ENCODE measurements around the gene LSM2.
"Not testable (repeated sequence)": the region's sequence is repeated elsewhere in the genome, so short reads cannot be mapped to it uniquely, and the experiment has no call there.

Gene LSM2

GRCh38 chr6:31796993-31797385, 9.8 kb downstream of the LSM2 start:
- DNase-seq, result no peak

- peak; percentile 95 for DNase-seq
These were observed 11.0 kb downstream of the LSM2 start, which contains the start of gene VARS1 for GRCh38 chr6:31795616-31796298. Gene VARS1, minus strand, starts transcription at chr6:31795752. Its CDS starts 535 bp downstream, at chr6:31795217.

DNA sequence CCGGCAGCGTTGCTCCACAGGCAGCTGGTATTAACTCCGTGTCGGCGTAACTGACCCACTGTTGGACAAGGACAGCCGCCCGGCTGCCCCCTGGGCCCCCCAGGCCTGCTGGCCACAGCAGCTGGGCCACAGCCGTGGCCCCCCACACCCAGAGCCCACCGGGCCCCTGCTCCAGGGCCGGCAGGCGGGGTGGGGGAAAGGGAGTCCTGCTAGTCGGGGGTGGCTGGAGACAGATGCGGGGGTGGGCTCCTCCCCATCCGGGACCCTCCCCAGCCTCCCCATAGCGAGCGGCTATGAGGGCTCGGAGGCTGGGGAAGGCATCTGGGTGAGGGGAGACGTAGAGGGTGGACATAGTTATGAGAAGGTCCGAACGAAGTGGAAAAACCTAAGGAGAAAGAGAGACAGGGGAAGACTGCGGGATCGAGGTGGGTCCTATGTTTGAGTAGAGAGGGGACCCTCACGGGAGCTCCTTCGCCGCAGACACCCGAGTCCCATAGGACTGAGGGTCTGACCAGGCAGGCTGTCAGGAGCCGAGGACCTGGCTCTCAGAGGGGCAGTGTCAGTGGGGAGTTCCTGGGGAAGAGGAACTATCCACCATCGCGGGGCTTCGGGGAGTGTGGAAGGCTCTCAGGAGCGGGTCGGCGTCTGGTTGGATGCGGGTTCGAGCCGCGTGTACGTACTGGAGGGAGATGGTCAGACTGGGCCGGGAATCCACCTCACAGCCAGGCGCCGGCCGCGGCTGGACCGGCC, 11.7 kb downstream of the LSM2 start:
- DNase-seq, result peak; percentile 65

DNA sequence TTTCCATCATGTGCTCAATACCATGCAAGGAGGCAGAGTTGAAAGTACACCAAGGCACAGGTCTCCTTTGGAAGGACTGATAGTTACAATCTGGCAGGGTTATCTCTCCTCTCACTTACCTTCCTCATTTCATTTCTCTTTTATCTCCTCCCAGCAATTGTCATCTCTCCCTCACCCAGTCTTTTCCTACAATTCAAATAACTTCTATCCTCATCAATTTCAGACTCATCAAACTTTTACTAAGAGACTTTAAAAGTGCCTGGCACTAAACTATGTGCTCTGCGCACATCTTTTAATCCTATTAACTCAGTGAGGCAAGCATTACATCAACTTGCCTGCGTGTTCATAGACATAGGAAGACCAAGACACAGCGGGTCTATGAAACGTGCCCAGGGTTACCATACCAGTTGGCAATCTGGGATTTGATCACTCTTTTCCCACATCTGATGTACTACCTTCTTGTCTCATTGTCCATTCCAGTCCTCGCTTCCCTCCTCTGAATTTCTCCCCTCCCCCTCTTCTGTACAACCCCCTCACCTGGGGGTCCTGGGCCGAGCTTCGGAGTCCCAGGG, 12.4 kb downstream of the LSM2 start:
- peak; percentile 87 for DNase-seq

DNA sequence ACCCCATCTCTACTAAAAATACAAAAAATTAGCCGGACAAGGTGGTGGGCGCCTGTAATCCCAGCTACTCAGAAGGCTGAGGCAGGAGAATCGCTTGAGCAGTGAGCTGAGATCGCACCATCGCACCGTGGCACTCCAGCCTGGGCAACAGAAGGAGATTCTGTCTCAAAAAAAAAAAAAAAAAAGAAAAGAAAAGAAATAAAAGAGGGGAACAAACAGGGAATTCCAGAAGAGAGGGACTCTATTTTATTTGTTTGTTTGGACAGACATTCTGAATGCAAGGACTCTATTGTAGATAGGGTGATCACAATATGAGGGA, 12.9 kb downstream of the LSM2 start:
- not testable (repeated sequence) for DNase-seq

DNA sequence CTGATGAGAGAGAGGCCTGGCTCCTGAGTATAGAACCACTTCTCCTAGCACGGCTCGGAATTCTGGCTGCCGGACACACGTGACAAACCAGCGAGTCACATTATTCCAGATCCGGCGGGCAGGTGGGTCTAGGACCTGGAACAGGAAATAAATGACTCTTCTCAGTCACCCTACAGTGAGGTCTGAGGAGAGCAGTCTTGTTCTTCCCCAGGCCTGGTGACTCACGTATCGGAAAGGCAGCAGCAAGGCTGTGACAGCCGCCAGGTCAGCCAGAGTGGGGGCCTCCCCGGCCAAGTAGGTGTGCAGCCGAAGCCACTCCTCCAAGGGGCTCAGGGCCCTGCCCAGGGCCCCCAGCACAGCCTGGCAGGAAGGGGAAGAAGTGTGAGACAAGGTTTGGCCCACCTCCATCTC, 14.0 kb downstream of the LSM2 start:
- no peak for DNase-seq

GRCh38 chr6:31792090-31792374, 14.7 kb downstream of the LSM2 start:
- no peak for DNase-seq

DNA sequence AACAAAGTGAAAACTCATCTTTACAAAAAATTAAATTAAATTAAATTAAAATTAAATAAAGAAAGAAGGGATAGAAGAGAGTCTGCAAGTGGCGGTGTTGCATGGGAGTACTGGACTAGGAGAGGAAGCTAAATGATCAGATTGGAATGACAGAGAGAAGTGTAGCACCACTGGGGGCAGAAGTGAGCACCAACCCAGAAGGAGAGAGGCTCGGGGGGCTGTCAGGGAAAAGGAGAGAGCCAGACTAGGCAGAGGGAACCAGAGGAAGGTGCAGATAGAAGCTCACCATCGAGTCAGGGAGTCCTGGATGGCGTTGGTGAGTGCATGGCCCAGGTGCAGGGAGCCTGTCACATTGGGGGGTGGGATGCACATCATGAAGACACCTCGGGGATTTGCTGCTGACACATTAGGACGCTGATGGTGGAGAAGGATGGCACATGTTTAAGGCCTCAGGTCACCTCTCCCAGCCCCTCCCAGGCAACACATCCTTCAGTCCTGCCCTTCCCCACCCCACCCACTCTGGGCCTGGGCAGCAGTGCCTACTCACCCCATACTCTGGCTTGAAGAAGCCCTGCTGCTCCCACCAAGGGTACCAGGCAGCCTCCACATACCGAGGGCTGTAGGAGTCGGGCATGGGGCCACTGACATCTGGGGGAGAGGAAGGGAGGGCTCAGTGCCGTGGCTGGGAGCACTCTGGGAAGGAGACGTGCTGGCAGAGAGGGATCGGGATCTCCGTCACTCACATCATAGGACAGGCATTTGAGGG, 15.3 kb downstream of the LSM2 start:
- DNase-seq, result peak; percentile 86

DNA sequence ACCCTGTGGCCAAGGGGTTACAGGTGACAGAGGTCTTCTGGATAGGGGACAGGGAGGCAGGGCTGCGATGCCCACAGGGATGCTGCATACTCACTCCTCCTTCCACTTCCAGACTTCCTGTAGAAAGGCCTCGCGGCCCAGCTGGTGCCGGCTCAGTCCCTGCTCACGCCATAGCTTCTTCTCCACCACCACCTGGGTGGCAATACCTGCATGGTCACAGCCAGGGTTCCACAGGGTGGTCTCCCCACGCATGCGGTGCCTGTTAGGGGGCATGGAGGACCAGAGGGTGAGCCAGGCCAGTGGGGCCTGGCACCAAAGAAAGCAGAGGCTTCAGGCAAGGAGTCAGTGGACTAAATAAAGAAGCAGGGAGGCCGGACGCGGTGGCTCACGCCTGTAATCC, 21.3 kb downstream of the LSM2 start:
- no peak for DNase-seq

- DNase-seq, result no peak
These were observed 22.5 kb downstream of the LSM2 start for GRCh38 chr6:31784098-31784925.

GRCh38 chr6:31782126-31782855, 24.5 kb downstream of the LSM2 start:
- DNase-seq, result no peak

- DNase-seq, result no peak
These were observed 25.3 kb downstream of the LSM2 start for GRCh38 chr6:31781244-31782125.

DNA sequence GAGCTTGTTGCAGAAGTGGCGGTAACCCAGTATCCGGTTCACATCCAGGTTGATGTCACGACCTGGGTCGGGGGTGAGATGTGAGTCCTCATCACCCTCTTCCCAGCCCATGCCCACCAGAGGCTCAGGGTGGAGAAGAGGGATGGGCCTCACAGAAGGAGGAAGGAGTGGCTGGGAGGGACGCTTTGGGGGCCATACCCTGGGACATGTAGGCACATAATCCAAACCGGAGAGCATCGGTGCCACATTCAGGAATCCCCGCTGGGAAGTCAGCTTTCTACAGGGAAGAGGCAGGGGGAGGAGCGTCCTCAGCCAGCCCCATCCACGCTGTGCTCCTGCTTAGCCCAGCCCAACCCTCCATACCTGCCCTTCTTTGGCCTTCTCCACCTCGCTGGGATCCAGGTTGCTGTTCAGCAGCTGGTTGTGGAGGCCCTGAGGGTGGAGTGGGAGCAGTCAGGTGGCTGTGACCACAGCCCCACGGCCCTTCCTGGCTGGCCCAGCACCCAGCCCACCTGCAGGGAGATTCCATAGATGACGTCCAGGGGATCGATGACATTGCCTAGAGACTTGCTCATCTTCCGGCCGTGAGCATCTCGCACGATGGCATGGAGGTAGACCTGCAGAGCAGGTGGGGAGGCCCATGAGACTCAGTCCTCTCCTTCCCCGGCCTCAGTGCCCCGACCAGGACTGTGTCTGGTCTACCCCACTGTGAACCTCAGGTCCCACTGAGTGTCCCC, 26.1 kb downstream of the LSM2 start:
- no peak for DNase-seq

GRCh38 chr6:31779908-31780307, 26.9 kb downstream of the LSM2 start:
- DNase-seq, result no peak

DNA sequence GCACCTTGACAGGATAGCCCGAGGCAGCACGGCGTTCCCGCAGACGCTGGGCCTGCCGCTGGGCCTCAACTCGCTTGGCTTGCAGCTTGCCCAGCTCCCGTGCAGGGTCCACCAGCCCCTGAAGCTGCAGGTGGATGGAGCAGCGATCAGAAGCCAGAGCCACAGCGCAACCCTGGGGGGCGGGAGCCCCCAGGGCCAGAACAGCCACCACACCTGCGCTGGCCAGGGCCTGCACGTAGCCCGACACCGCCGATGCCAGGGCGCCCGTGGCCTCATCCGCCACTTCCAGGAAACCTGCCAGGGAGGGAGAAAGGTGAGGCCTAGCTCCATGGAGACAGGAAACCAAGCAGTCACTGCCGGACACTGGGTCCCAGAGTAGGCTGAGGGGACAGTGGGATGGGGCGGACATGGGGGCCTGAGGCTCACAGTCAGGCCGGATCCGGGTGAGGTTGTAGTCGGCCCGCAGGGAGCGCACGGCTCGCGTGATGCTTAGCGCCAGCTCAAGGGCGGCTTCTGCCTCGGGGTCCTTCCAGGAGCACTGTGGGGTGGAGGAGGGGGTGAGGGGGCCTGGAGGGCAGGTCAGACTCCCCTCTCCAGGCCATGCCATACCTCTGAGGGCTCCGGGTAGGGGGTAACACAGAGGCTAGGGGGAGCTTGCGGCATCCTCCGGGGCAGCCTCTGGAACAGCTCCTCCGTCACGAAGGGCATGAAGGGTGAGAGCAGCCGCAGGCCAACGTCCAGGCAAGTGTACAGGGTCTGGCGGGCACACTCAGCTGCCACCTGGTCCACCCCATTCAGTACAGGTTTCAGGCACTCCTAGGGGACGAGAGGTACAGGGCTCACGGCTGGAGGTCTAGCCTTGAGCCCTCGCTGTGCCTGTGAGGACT, 27.5 kb downstream of the LSM2 start:
- DNase-seq, result no peak

DNA sequence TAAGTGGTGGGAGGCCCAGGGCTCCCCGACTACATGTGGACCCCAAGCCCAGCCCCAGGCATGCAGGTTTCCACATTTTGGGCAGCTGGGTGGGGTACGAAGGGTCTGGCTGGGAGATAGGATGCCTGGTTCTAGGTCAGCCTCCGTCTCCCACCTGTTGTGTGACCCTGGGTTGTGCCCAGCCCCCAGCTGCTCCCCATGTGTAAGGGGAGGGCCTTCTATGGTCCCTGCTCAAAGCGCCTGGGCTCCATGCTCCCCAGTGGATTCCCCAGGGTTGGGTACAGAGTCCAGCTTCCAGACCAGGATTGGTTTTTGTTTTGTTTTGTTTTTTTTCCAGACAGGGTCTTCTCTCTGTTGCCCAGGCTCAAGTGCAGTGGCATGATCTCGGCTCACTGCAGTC, 28.6 kb downstream of the LSM2 start:
- no peak for DNase-seq

GRCh38 chr6:31777667-31778050, 29.1 kb downstream of the LSM2 start:
- DNase-seq, result no peak

DNA sequence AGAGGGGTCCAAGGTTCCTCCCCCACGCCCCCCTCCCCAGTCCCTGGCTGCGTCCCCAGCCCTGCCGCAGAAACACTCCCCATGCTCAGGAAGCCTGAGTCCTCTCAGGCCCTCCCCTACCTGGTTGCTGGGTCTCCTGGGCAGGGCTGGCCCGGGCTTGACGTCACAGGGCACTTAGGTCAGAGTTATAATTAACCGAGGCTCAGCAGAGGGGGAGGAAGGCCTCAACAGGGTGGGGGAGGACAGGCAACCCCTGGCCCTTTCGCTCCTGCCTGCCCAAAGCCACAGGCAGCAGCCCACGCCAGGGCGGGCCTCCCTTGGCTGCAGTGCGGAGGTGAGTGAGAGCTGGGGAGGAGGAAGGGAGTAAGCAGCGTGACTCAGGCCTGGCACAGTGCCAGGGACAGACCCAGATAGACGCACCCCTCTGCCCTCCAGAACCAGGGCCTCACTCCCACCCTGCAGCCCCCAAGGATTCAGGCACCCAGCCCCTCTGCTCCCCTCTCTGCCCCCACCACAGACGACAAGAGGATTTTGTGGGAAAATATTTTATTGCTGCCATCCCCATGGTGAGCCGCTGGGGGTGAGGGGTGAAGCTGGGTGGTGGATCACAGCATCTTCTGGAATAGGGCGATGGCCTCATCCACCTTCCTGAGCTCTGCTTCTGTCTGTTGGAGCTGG, 29.6 kb downstream of the LSM2 start, which contains the start of gene VWA7:
Gene VWA7 (minus strand): TSS at position 340 of the 678 bp plus-strand sequence. CDS start 549 bp downstream, outside the sequence.
- peak; percentile 71 for DNase-seq

All from NCI-H82 (cell line).